ENCODE measurements around the gene NHS.

DNA sequence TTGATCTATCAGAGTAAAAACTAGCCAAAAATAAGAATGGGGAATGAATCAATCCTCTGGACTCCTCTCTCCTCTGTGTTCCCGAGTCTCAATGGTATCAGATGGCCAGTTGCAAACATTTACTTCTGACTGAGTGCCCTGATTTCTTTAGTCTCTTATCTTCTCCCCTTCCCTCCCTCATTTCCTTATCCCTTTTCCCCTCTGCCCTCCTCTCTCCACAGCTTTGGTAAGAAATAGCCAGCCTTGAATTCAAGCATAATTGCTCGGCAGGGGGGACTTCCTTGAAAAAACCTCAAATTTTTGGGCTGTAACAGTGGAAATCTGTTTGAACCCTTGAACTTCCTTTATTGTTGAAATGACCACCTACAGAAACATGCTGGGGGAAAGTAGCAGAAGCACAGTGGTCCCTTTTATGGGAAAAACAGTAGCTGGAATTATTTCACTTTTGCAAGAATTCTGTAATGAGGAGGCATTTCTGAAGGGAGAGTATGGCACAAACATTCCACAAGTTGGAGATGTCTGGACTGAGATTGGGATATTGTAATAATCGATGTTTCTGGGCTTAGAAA is 40.3 kb downstream of the NHS start:
- TF ChIP-seq ZFX (IDR thresholded peaks at IDR 0.05; ENCODE audit: borderline replicate concordance) (no peak), CTCF (IDR thresholded peaks at IDR 0.05) (no peak)
